OCI-LY1 (cell line): ENCODE results near the gene ZNF440.
A peak's percentile ranks its signal among the peaks of the same experiment; 100 is the strongest.
"Not testable (repeated sequence)": the region's sequence is repeated elsewhere in the genome, so short reads cannot be mapped to it uniquely, and the experiment has no call there.

Source experiments
- H2AFZ ChIP-seq: fragments of 200-600 bp; sonication (generic), shearing (Covaris generic); 2 replicates; pipeline ENCODE4 v1.6.0; 2014; ENCODE audit warnings: antibody characterized with exemption, mild to moderate bottlenecking, low read length
- H3F3A ChIP-seq: fragments of 200-600 bp; sonication (generic), shearing (Covaris generic); 2 replicates; pipeline ENCODE4 v1.6.0; 2014; ENCODE audit warnings: mild to moderate bottlenecking, antibody characterized with exemption, low read length, moderate library complexity; ENCODE audit not compliant: insufficient read depth
- H3K27ac ChIP-seq: fragments of 200-600 bp; sonication (generic); 2 replicates; pipeline ENCODE4 v1.5.1; 2014; ENCODE audit warnings: low read length, mixed run types, mild to moderate bottlenecking, low read depth; ENCODE audit not compliant: poor library complexity, severe bottlenecking
- H3K27me3 ChIP-seq: fragments of 200-600 bp; sonication (generic); 2 replicates; pipeline ENCODE4 v1.6.0; 2014; ENCODE audit warnings: antibody characterized with exemption, mild to moderate bottlenecking, low read length, moderate library complexity; ENCODE audit not compliant: insufficient read depth
- H3K36me3 ChIP-seq: fragments of 200-600 bp; sonication (generic); 2 replicates; pipeline ENCODE4 v1.6.1; 2014; ENCODE audit warnings: mild to moderate bottlenecking, antibody characterized with exemption, low read length, moderate library complexity, mixed read lengths; ENCODE audit not compliant: insufficient read depth
- H3K4me1 ChIP-seq: fragments of 200-600 bp; sonication (generic); 2 replicates; pipeline ENCODE4 v1.5.1; 2014; ENCODE audit warnings: mild to moderate bottlenecking, low read length, moderate library complexity; ENCODE audit not compliant: insufficient read depth, severe bottlenecking
- H3K4me2 ChIP-seq: fragments of 200-600 bp; sonication (generic), shearing (Covaris generic); 2 replicates; pipeline ENCODE4 v1.6.1; 2014; ENCODE audit warnings: low read length
- H3K4me3 ChIP-seq: fragments of 200-600 bp; sonication (generic); 2 replicates; pipeline ENCODE4 v1.5.1; 2014; ENCODE audit warnings: low read length, low read depth, mild to moderate bottlenecking, mixed read lengths; ENCODE audit not compliant: poor library complexity, severe bottlenecking
- H3K79me2 ChIP-seq: fragments of 200-600 bp; shearing (Covaris generic); 2 replicates; pipeline ENCODE4 v1.6.1; 2016; ENCODE audit warnings: mixed run types, low read length, mixed read lengths; ENCODE audit not compliant: insufficient read depth
- H3K9ac ChIP-seq: fragments of 200-600 bp; sonication (generic), shearing (Covaris generic); 2 replicates; pipeline ENCODE4 v1.6.1; 2014; ENCODE audit warnings: mild to moderate bottlenecking, low read length, mixed read lengths
- H3K9me2 ChIP-seq: fragments of 200-600 bp; sonication (generic), shearing (Covaris generic); 2 replicates; pipeline ENCODE4 v1.6.1; 2014; ENCODE audit warnings: low read depth, mild to moderate bottlenecking, low read length, mixed read lengths
- H3K9me3 ChIP-seq: fragments of 200-600 bp; shearing (Covaris generic); 2 replicates; pipeline ENCODE4 v1.6.1; 2014; ENCODE audit warnings: low read length, mixed read lengths
- H4K20me1 ChIP-seq: fragments of 200-600 bp; sonication (generic), shearing (Covaris generic); 2 replicates; pipeline ENCODE4 v1.6.0; 2016; ENCODE audit warnings: mild to moderate bottlenecking, low read length; ENCODE audit not compliant: insufficient read depth
- EZH2 ChIP-seq: fragments of 200-600 bp; sonication (generic), shearing (Covaris generic); IDR thresholded peaks from 2 replicates; pipeline ENCODE4 v1.8.0; 2017; ENCODE audit warnings: borderline replicate concordance, mixed run types, mild to moderate bottlenecking, antibody characterized with exemption, low read length, moderate library complexity, mixed read lengths
- TF ChIP-seq, protein P1 (sequence below): fragments of 200-600 bp; sonication (generic), shearing (Covaris generic); IDR thresholded peaks from 2 replicates; pipeline ENCODE4 v1.5.1; 2017; ENCODE audit warnings: mild to moderate bottlenecking, antibody characterized with exemption, low read length, moderate library complexity, mixed read lengths

ZNF440 gene

GRCh38 chr19:11813703-11814028 is 407 bp upstream of the ZNF440 start:
- Histone ChIP-seq H3K9me3 (peaks cover 7% of the 10 kb centered on the region; the same call in 1 of the 2 replicates), H3K9me2 (no peaks in the 10 kb centered on the region), H3K4me2 (peak overlapping the region; percentile 80), H3K27me3 (no peaks in the 10 kb centered on the region), H3F3A (no peaks in the 10 kb centered on the region; the same call in 1 of the 2 replicates), H3K9ac (peak overlapping the region; percentile 75), H3K79me2 (no peaks in the 10 kb centered on the region), H3K36me3 (peaks cover 3% of the 10 kb centered on the region; the same call in 1 of the 2 replicates), H4K20me1 (no peaks in the 10 kb centered on the region), H3K27ac (peak overlapping the region; percentile 52), H3K4me3 (peak overlapping the region; percentile 79), H3K4me1 (peaks cover 19% of the 10 kb centered on the region), H2AFZ (peak overlapping the region; percentile 36; the same call in 1 of the 2 replicates)
- no peak for TF ChIP-seq EZH2
- TF ChIP-seq, protein P1, sequence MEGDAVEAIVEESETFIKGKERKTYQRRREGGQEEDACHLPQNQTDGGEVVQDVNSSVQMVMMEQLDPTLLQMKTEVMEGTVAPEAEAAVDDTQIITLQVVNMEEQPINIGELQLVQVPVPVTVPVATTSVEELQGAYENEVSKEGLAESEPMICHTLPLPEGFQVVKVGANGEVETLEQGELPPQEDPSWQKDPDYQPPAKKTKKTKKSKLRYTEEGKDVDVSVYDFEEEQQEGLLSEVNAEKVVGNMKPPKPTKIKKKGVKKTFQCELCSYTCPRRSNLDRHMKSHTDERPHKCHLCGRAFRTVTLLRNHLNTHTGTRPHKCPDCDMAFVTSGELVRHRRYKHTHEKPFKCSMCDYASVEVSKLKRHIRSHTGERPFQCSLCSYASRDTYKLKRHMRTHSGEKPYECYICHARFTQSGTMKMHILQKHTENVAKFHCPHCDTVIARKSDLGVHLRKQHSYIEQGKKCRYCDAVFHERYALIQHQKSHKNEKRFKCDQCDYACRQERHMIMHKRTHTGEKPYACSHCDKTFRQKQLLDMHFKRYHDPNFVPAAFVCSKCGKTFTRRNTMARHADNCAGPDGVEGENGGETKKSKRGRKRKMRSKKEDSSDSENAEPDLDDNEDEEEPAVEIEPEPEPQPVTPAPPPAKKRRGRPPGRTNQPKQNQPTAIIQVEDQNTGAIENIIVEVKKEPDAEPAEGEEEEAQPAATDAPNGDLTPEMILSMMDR = no peak

GRCh38 chr19:11814700-11815035 is 595 bp downstream of the ZNF440 start:
- Histone ChIP-seq H3K4me1 (peaks cover 19% of the 10 kb centered on the region), H2AFZ (no peak overlapping the region), H3K79me2 (no peaks in the 10 kb centered on the region), H3K9me3 (peaks cover 4% of the 10 kb centered on the region; the same call in 1 of the 2 replicates), H4K20me1 (no peaks in the 10 kb centered on the region), H3K36me3 (peaks cover 7% of the 10 kb centered on the region; the same call in 1 of the 2 replicates), H3F3A (no peaks in the 10 kb centered on the region), H3K4me3 (peak overlapping the region; percentile 79), H3K27me3 (no peaks in the 10 kb centered on the region), H3K4me2 (peak overlapping the region; percentile 80), H3K27ac (no peak overlapping the region), H3K9me2 (no peaks in the 10 kb centered on the region), H3K9ac (peak overlapping the region; percentile 75)
- TF ChIP-seq EZH2 = no peak
- TF ChIP-seq, protein P1 = no peak

GRCh38 chr19:11821474-11822109 is 7.5 kb downstream of the ZNF440 start:
- Histone ChIP-seq H3K27me3 (no peaks in the 10 kb centered on the region), H4K20me1 (no peaks in the 10 kb centered on the region), H3K9ac (no peak overlapping the region), H3K9me2 (no peaks in the 10 kb centered on the region), H3K4me3 (no peak overlapping the region), H3K9me3 (no peaks in the 10 kb centered on the region), H3K36me3 (peaks cover 21% of the 10 kb centered on the region), H3K27ac (no peak overlapping the region), H3K79me2 (no peaks in the 10 kb centered on the region), H3K4me2 (no peak overlapping the region), H2AFZ (no peak overlapping the region), H3K4me1 (no peaks in the 10 kb centered on the region), H3F3A (no peaks in the 10 kb centered on the region)
- TF ChIP-seq, protein P1 = no peak
- TF ChIP-seq EZH2 = no peak

DNA sequence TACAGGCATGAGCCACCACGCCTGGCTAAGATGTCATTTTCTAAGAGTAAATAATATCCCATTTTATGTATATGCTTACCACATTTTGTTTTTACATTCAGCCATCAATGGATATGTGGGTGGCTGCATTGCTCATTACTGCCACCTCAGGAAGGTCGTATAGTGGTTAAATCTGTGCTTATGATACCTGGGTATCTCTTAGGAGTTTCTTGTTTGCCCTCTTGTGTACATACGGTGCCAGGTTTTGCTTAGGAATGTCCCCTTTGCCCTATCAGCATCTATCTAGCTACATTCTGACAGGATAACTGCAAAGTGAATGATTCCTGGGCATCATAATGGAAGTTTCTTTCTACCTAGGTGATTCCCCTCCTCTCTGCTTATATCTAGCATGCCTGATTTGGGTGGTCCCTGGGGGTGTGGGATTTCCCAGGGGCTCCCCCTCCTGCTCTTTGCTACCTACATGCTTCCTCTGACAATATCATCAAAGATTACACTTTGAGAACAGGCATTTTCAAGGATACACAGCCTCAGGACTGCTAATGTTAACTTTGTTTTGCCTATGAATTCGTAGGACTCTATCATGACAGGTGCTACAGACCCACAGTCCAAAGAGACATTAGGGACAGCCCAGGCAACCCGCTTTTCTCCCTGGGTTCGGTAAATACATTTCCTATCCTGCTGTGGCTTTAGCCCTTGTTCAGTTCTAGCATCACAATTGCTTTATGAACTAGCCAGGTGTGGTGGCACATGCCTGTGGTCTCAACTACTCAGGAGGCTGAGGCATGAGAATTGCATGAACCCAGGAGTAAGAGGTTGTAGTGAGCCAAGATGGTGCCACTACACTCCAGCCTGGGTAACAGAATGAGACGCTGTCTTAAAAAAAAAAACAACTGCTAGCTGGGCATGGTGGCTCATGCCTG is 15.1 kb downstream of the ZNF440 start:
- not testable (repeated sequence) for H3K9me2 ChIP-seq, H2AFZ ChIP-seq, H3K27ac ChIP-seq, H3K4me2 ChIP-seq, H3K4me3 ChIP-seq, H3K9ac ChIP-seq, H3K79me2 ChIP-seq, H3K27me3 ChIP-seq, H4K20me1 ChIP-seq, H3K4me1 ChIP-seq, H3F3A ChIP-seq
- H3K36me3 ChIP-seq = peaks cover 56% of the 10 kb centered on the region
- peaks cover 18% of the 10 kb centered on the region for H3K9me3 ChIP-seq
